CD4-positive, alpha-beta T cell treated with Interleukin-17A for 4 hours (primary cell): ENCODE measurements around the gene SOWAHA.
"Not testable (repeated sequence)": the region's sequence is repeated elsewhere in the genome, so short reads cannot be mapped to it uniquely, and the experiment has no call there.

Source experiments
- DNase-seq: peaks from one replicate; pipeline ENCODE4 v3.0.0-alpha.2; 2020; ENCODE audit warnings: mixed read lengths

The SOWAHA gene

GRCh38 chr5:132827943-132828673 is 15.0 kb downstream of the SOWAHA start:
- DNase-seq, result no peak

- no peak for DNase-seq
These were observed 15.9 kb downstream of the SOWAHA start for GRCh38 chr5:132828846-132829494.

GRCh38 chr5:132829742-132830435 is 16.8 kb downstream of the SOWAHA start:
- peak; percentile 78 for DNase-seq

GRCh38 chr5:132830436-132831094 is 17.5 kb downstream of the SOWAHA start, which contains the start of gene SHROOM1:
SHROOM1 (minus strand) TSS chr5:132830647; CDS start chr5:132826140, 4,507 bp downstream.
- DNase-seq, result peak; percentile 33

GRCh38 chr5:132831095-132831860 is 18.2 kb downstream of the SOWAHA start:
- DNase-seq, result no peak

- DNase-seq, result no peak
These were observed 19.5 kb downstream of the SOWAHA start for GRCh38 chr5:132832612-132833011.

GRCh38 chr5:132834057-132834456 is 21.0 kb downstream of the SOWAHA start:
- DNase-seq, result no peak

- no peak for DNase-seq
These were observed 23.8 kb downstream of the SOWAHA start for GRCh38 chr5:132836852-132837251.

- DNase-seq, result no peak
These were observed 24.8 kb downstream of the SOWAHA start for GRCh38 chr5:132837868-132838267.

GRCh38 chr5:132838516-132839282 is 25.6 kb downstream of the SOWAHA start:
- DNase-seq, result no peak

- no peak for DNase-seq
These were observed 26.6 kb downstream of the SOWAHA start for GRCh38 chr5:132839426-132840301.

- DNase-seq, result no peak
These were observed 27.2 kb downstream of the SOWAHA start for GRCh38 chr5:132840313-132840712.

GRCh38 chr5:132840896-132841295 is 27.8 kb downstream of the SOWAHA start:
- DNase-seq, result no peak

- DNase-seq, result no peak
These were observed 28.2 kb downstream of the SOWAHA start for GRCh38 chr5:132841305-132841704.

- DNase-seq, result no peak
These were observed 35.2 kb downstream of the SOWAHA start for GRCh38 chr5:132848270-132848669.

- DNase-seq, result no peak
These were observed 36.2 kb downstream of the SOWAHA start for GRCh38 chr5:132849347-132849746.

- no peak for DNase-seq
These were observed 37.0 kb downstream of the SOWAHA start for GRCh38 chr5:132850066-132850465.

GRCh38 chr5:132853323-132853722 is 40.2 kb downstream of the SOWAHA start:
- DNase-seq, result no peak

GRCh38 chr5:132853790-132854189 is 40.7 kb downstream of the SOWAHA start:
- no peak for DNase-seq

- no peak for DNase-seq
These were observed 41.2 kb downstream of the SOWAHA start for GRCh38 chr5:132854301-132854700.

GRCh38 chr5:132854992-132855391 is 41.9 kb downstream of the SOWAHA start:
- not testable (repeated sequence) for DNase-seq
